Stimulated activated CD4-positive, alpha-beta T cell treated with anti-CD3 and anti-CD28 coated beads, Interleukin-15, amount 100 ng/mL, for 48 hours (primary cell): ENCODE results near the gene RRP12.
A peak's percentile ranks its signal among the peaks of the same experiment; 100 is the strongest.

Source experiments
- DNase-seq, 2 donors: peaks; one replicate each; pipeline ENCODE4 v3.0.0-alpha.2; 2020; ENCODE audit warnings: low read depth in 2 of 2

RRP12 gene

DNA sequence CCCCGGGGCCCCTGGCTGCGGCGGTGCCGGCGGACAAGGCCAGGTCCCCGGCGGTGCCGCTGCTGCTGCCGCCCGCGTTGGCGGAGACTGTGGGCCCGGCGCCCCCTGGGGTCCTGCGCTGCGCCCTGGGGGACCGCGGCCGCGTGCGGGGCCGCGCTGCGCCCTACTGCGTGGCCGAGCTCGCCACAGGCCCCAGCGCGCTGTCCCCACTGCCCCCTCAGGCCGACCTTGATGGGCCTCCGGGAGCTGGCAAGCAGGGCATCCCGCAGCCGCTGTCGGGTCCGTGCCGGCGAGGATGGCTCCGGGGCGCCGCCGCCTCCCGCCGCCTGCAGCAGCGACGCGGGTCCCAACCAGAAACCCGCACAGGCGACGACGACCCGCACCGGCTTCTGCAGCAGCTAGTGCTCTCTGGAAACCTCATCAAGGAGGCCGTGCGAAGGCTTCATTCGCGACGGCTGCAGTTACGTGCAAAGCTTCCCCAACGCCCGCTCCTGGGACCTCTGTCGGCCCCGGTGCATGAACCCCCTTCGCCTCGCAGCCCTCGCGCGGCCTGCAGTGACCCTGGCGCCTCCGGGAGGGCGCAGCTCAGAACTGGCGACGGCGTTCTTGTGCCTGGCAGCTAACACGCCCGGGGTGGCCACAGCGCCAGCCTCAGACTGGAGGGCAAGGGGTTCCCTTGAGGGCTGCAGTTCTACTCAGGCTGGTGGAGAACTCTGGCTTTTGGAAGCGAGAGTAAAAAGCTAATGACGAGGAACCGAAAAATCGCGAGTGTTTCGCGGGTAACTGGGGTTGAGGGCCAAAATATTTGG is 81.3 kb downstream of the RRP12 start:
- DNase-seq = no peak

DNA sequence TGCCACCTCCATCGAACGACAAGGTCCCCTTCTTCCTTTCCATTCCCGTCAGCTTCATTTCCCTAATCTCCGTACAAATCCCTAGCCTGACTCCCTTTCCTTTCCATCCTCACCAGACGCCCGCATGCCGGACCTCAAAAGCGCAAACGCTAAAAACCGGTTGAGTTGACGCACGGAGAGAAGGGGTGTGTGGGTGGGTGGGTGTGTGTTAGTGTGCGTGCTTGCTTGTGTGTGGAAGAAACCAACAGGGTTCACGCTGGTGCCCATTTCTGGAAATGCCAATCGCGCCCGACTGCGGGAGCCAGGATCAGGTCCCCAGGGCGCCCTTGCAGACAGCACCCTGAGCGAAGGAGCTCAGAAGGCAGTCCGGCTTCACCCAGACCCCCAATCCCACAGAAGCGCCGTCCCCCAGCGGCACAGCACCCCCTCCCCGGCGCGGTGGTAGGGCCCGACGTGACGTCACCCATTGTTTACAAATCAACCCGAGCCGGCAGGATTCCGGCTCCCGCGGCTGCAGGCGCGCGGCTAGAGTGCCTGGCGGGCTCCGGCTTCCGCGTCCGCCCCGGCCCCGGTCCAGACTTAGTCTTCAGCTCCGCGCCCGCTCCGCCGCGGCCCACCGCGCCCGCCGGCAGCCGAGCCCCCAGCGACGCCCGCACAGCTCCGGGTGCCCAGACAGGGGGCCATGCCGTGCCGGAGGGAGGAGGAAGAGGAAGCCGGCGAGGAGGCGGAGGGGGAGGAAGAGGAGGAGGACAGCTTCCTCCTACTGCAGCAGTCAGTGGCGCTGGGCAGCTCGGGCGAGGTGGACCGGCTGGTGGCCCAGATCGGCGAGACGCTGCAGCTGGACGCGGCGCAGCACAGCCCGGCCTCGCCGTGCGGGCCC is 82.1 kb downstream of the RRP12 start, which contains the start of gene FRAT1:
FRAT1 (plus strand) TSS at position 500 of the 880 bp plus-strand sequence; CDS start at position 683, 183 bp downstream.
- DNase-seq = peak; percentile 72 to 81

DNA sequence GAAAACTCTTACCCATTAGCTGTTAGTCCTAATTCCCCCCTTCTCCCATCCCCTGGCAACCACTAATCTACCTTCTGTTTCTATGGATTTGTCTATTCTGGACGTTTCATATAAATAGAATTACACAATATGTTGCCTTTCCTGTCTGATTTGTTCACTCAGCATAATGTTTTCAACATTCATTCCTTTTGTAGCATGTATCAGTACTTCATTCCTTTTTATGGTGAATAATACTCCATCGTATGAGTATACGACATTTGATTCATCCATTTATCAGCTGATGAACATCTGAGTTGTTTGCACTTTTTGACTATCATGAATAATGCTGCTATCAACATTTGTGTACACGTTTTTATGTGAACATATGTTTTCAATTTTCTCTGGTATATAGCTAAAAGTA is 86.5 kb downstream of the RRP12 start:
- DNase-seq = no peak

DNA sequence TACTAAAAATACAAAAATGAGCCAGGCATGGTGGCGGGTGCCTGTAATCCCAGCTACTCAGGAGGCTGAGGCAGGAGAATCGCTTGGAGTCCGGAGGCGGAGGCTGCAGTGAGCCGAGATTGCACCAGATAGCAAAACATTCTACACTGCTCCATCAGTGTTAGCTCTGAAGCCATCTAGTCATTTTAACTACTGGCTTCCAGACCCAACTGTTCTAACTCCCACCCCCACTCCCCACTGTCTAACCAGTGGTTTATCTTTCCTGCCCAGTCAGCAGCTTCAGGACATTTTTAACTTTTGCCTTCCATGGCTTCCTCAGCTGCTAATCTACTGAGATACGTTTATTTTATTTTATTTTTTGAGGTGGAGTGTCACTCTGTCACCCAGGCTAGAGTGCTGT is 88.2 kb downstream of the RRP12 start:
- DNase-seq = no peak

DNA sequence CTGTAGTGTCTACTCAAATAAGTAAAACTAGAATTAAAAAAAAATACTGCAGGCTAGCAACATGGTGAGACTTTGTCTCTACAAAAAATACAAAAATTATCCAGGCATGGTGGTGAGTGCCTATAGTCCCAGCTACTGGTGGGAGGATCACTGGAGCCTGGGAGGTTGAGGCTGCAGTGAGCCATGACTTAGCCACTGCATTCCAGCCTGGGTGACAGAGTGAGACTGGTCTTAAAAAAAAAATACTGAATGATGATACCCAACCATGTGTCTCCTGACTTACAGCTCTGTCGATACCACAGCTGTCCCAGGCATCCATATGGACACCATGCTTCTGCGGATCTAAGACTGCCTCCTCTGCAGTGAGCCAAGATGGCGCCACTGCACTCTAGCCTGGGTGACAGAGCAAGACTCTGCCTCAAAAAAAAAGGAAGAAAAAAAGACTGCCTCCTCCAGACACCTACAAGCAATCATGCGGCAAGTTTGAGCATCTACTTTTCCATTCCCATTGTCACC is 90.0 kb downstream of the RRP12 start:
- DNase-seq = no peak

DNA sequence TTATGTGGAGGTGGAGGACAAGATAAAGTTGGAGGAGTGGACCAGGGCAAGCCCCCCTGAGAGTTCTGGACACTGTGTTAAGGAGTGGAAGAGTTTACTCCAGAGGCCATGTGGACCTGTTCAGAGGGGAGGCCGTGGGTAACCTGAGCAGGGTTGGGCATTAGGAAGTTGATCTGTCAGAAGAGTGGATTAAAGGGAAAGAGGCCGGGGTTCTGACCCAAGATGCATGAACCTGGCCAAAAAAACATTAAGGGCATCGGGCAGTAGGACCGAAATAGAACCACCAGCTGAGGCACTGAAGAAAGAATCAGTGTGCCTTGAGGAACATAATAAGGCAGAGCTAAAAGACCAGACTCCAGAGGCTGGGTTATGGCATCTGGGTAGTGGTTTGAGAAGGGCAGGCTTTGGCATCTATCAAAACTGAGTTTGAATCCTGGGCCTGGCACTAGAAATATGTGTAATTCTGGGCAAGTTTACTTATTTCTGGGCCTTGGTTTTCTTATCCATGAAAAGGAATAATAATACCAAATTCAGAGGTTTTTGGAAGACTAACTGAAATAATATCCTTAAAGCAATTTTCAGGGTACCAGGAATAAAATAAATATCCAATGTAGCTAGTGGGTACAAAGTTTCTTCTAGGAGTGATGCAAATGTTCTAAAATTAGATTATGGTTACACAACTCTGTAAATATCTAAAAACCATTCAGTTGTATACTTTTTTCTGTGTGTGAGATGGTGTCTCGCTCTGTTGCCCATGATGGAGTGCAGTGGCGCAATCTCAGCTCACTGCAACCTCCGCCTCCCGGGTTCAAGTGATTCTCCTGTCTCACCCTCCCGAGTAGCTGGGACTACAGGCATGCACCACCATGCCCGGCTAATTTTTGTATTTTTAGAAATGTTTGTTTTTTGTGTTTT is 93.0 kb downstream of the RRP12 start:
- DNase-seq = no peak

DNA sequence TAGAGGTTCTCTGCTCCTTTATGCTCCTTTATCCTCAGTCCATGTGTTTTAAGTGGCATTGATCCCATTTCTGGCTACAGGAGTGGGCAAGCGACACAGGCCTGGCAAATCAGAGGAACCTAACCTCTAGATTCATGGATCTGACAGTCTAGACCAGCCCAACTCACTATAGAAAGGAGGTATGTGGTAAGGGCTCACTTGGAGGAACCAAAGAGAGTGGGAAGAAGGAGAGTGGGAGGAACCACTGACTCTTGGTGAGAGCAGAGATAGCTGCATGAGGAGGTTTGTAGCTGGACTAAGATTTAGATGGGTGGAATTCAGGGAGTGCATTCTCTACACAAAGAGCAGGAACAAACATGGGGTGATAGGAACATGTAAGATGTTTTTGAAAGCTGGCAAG is 93.7 kb downstream of the RRP12 start:
- DNase-seq = no peak
